GOT3 (cell line): ENCODE measurements around the gene UNC79.

Source experiments
- DNase-seq: peaks from one replicate; lab custom pipeline; 2025; ENCODE audit warnings: mixed read lengths; lab: John Stamatoyannopoulos, UW

UNC79 gene

DNA sequence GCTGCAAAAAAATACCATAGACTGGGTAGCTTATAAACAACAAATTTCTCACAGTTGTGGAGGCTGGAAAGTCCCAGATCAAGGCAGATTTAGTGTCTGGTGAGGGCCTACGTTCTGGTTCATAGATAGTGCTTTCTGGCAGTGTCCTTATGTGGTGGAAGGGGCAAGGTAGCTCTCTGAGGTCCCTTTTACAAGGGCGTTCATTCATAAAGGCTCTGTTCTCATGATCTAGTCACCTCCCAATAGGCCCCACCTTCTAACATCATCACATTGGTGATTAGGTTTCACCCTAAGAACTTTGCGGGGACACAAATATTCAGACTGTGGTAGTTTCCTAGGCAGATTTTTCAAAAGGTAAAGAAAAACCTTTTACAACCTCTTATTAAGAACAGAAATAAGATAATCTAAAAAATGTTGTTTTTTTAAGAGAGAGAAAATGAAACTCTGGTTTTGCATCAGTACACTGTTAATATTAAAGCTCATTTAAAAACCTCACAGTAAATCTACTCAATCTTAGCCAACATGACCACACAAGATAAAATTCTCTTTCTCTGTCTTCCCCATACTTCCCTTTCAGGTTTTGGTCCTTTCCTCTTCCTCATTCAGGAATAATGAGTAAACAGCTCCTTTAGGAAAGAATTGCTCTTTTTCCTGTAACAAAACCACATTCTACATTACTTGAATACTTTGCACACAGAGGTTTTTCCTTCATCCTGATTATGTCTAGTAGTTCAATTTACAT is 117.5 kb downstream of the UNC79 start:
- DNase-seq: no peak

DNA sequence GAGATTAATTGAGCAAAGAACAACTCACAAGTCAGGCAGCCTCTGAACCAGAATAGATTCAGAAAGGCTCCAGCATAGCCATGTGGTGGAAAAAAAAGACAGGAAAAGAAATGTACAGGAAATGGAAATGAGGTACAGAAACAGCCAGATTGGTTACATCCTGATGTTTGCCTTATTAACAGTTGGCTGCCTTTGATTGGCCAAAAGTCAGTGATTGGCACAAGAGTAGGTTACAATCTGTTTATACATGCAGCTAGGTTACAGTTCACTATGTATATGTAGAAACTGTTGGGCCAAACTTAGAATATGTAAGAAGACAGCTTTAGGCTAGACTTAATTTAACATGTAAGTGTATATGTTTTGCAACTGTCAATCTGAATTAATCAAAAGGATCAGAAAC is 118.9 kb downstream of the UNC79 start:
- no peak for DNase-seq

DNA sequence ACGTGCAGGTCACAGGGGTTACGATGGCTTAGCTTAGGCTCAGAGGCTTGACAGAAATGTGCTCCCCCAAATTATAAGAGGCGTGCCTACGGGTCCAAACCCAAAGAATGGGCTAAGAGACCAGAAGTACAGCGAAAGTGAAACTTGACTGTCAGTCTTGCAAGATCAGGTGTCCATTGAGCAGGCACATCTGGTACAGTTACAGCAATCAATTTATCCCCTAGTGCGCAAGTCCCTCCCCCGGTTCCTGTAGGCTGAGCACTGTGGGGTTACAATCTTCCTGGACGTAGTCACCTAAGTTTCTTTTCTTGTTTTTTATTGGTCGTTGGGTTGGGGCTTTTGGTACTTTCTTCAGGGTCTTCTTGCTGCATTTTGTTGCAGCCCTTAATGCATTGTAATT is 134.2 kb downstream of the UNC79 start:
- DNase-seq: no peak

DNA sequence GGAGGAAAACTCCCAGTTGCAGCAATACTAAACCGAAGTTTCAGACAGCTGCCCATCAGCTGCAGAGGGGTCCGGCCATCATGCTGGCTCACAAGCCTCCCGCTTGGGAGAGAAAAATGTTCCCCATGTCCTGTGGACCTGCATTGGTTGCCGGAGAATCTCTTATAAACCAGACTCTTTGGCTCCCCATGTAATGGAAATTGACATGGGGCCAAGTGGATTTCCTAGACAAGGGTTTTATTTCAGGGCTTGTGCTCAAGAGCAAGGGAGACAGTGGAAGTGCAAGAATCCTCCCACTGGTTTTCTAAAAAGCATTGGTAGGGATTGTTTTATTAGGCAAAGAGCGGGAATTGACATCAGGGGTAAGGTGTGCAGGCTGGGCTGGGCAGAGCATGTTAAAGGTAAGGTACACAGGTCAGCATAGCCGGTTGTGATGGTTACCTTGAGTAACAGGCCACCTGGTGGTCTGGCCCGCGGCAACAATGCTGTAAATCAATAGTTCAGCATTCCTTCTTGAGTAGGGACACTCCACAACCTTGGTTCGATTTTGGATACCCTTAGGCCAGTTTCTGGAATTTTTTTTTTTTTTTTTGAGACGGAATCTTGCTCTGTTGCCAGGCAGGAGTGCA is 135.4 kb downstream of the UNC79 start:
- no peak for DNase-seq

DNA sequence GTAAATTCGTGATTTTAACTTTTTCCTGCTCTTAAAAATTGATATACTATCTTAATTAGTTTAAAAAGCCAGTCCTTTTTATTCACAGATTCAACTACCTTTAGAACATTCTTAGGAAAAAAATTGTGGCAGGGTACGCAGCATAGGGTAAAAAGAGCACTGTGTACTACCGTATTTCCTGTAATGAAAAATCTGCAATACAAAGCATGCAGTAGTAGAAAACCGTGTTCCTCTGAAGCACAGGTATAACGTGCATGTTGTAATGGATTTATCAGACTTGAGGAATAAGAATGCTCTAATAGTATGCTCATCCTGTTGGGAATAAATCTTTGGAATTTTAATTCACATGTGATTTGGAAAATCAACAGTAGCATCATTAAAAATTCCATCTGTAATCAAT is 140.5 kb downstream of the UNC79 start:
- DNase-seq: no peak

DNA sequence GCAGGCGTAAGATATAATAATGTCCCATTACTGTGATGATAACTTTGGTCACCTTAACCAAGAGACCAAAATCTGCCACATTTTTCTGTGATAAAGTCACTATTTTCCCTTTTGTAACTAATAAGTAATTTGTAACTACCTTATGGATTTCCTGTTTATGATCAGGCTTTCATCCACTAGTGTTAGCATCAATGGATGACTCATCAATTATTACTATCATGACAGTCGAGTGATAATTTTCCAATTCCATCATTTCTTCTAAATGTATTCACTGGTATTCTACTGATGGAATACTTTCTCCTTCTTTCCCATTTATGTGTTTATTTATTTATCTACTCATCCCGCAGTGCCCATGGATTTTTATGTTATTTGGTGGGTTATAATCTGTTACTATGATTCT is 148.4 kb downstream of the UNC79 start:
- DNase-seq: no peak

DNA sequence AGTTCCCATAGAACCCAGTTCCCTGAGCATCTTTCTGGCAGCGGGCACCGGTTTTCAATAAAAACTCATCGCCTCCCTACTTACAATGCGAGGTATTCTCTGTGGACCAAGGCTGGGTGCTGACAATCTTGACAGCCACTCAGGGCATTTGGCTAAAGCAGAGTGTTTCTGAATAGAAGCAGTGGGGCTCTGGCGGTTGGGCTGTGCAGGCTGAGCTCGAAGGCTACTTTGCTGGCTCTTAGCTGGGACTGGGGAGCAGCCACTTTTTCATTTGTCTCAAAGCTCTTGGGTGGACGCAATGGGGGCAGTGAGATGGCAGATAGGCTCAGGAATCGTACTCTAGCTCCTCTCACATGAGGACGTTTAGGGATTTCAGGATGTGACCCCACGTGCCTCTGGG is 151.8 kb downstream of the UNC79 start:
- no peak for DNase-seq

DNA sequence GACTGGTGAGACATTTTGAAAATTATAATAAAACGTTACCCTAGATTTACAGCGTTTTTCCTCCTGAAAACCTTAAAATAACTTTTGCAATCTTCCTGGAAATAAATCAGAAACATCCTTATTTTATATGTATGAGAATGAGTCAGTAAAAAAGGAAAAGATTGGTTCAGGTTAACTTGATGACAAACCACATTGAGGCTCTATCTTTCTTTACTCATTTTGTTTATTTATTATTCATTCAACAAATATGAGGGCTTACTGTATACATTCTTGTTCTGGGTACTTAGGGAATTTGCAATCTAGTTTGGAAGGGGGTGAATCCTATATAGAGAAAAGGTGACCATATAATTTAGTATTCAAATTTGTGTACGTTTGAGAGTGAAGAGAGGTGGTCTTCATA is 156.6 kb downstream of the UNC79 start:
- no peak for DNase-seq

DNA sequence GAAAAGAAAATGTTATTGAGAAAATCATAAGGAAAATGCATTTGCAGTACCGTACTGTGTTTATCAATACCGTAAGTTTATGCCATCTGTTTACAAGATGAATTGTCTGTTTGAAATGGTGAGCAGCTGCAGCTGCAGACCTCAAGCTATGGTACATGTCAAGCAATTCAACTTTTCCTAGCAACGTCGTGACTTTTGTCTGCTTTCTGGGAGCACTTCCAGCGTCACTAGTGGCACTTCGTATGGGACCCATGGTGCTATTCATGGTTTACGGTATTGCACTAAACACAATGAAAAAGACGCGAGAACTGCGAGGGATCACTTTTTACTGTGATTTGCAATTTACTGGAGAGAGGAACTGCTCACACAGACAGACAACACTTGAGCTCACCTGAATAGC is 160.8 kb downstream of the UNC79 start:
- DNase-seq: no peak

DNA sequence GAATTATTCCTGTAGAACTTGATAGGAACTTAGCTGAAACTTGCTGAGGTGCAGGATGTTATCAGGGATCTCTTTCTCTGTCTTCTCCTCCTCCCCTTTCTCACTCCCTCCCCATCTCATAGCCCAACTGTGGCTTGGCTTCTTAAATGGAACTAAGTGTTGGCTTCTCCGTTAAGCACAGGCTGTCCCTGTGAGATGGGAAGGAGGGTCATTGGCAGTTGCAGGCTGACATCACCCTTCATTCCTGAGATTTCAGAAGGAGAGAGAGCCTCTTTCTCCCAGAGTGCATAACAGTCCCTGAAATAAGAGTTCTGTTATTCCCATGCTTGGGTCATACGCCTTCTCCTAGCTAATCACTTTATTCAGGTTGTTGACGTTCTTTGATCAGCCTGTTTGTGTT is 162.0 kb downstream of the UNC79 start:
- DNase-seq: no peak

DNA sequence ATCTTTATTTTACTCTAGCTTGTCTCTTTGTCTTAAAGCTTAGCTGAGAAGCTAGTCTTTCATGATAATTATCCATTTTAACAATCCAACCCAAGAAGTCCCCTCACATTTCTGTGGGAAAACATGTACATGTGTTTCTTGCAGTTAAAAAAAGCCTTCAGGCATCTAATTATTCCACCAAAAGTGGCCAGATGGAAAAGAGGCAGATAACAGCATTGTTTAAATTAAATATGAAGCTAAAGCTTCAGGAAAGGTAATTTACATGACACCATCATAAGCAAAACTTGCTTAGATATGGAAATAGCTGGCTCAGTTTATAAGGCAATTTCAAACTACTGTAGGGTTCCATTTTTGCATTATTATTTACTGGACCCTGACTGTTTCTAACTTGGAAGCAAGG is 175.4 kb downstream of the UNC79 start:
- DNase-seq: no peak

DNA sequence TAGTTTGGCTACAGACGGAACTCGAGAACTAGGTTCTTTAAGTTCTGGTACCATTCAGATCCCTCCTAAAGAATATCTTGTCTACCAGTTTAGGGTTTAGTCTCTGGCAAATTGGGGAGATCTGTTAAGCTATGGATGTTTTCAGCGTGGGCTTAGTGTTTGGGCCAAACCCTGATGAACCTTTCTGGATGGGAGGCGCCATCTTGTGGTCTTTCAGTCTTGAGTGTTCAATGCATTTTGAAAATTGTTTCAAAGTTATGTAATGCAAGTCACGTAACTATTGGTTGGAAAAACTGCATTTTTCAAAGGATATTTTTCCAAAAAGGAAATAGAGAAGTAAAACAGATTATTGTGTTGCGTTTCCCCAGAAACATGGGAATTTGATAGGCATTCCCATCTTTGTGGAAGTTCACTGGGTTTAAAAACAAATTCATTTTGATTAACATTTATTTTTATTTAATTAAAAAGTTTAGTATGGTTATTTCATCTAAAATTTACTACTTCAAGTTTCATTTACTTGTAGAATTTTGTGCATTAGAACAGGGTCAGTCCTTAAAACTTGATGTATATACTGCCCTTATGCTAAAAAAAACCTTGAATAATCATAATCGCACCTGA is 188.5 kb downstream of the UNC79 start:
- no peak for DNase-seq

DNA sequence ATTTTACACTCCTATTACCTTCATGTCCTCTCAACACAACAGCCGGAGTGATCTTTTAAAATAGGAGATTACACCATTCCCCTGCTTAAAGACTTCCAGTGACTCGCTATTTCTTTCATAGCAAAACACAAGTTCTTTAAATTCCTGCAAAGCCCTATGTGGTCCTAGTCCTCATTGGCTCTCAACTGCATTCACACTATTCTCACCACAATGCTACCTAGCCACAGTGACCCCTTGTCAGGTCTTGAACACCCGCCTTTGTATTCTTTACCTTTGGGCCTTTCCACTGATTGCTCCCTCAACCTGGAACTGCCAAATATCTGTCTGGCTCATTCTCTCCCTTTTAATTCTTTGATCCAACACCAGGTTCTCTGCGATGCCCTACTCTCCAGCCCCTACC is 197.3 kb downstream of the UNC79 start:
- DNase-seq: no peak

DNA sequence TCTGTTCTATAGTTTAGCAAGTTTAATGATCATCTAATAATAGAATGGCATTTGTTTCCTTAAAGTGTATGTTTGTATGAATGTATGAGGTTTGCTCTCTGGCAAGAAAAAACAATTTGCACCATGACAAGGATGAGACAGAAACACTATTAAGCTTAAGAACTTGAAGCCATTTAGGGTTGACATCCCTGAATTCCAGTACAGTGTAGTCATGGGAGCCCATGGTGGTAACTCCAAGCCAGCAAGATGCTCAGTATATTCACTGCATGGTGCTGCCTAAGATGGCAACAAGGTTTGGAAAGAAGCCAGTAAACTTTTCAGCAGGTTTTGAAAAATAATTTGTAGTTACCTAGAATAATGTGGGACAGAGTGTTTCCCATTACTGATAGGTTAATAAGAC is 198.9 kb downstream of the UNC79 start:
- no peak for DNase-seq

DNA sequence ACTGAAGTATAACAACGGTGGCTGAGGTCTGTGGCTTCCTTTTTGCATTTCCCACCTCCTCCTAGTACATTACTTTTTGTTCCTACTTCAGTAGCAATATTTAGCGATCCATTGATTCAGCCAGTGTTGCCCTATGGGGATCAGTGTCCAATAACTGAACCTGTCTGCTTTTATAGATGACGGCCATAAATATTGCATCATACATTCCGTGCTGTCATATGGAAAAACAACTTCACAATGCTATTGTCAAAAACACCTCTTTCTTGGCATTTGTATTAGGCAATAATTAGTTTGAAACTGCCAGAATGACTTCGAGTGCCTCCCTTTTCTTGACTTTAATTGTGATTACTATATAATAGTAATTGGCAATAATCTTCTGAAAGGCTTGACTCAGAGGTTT is 208.1 kb downstream of the UNC79 start:
- no peak for DNase-seq

DNA sequence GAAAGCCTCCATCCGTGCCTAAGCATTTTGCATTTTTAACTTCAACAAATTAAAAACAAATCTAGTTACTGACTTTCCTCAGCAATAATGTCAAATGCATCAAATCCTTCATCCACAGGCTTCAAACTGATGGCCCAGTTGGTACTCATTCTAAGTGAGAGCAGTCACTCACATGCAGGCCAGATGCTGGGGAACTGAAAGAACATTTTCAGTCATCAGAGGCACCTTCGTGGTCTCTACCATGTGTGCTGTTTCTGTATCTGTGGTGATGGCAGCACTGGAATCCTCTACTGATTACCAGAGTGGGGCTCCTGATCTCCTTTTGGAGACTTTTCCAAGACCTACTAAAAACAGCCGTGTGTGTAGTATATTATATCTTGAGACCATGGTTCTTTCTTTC is 212.4 kb downstream of the UNC79 start:
- DNase-seq: no peak

DNA sequence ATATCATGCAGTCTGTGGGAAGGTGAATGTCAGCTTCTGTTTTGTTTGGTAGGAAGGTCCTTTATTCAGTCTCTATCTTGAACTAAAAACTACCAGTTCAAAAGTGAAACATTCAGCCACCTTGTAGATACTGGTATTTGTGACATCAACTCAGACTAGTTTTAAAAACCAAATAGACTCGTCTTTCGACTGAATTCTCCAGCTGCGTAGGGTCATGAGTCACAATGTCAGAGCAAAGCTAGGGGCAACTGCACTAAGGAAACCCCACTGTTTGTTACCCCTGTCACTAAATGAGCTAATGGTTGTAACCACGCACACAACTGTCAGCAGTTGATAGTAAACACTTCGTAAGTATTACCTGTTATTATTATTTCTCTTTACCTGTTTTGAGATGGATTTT is 212.9 kb downstream of the UNC79 start:
- no peak for DNase-seq

DNA sequence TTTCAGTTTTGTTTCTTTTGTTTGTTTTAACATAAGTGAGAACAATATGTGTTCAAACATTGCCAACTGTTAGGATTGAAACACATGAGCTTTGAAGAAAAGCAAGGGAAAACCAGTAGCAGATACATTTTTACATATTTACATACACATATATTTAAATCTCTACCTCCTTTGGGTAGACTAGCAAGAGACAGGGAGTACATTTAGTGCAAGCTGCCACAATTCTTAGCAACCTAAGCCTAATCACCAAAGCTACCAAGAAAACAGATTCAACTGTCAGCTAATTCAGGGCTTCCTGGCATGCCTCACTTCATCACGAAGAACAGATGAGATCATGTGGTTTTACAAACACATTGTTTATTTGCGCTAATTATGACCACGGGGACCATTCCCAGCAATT is 214.5 kb downstream of the UNC79 start:
- no peak for DNase-seq

DNA sequence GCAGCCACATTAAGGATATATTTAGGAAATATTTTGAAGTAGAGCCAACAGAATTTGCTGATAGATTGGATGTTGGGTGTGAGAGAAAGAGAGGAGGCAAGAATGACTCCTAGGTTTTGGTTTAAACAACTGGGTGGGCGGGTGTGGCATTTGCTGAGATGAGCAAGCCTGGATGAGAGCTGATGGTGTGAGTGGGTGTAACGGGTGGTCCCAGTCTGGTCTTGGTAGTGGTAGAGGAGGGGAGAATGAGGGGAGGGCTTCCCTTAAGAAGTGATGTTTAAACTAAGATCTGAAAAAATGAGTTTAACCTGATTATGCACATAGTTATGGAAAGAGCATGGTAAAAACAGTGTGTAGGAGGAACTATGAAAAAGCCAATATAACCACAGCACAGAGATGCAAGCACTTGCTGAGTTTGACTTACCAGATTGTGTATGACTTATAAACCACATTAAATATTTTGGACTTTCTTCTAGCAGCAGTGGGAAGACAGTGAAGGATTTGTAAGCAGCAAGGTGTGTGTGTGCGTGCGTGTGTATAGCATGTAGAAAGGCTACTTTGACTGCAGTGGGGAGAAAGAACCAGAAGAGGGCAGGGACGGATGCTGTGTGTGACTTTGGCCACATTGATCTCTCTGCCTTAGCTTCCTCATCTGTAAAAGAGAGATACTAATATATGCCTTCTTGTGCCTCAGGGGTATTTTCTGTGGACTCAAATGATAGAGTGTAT is 217.9 kb downstream of the UNC79 start:
- DNase-seq: no peak

DNA sequence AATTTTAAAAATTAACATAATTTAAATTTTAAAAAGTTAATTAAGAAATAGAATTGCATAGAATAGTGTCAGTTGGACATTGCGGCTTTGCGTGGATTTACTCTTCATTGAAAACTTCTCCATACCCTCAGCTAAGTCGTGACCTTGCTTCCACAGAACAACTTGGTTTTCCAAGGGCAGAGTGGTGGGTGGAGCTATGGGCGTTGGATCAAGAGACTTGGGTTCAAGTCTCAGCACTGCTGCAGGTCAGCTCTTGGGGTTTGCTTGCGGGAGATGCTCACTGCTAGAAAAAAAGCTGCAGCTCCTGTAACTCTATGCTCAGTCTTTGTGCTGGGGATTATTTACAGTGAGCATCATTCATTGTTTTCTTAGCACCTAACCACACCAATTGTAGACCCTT is 223.9 kb downstream of the UNC79 start:
- DNase-seq: no peak

DNA sequence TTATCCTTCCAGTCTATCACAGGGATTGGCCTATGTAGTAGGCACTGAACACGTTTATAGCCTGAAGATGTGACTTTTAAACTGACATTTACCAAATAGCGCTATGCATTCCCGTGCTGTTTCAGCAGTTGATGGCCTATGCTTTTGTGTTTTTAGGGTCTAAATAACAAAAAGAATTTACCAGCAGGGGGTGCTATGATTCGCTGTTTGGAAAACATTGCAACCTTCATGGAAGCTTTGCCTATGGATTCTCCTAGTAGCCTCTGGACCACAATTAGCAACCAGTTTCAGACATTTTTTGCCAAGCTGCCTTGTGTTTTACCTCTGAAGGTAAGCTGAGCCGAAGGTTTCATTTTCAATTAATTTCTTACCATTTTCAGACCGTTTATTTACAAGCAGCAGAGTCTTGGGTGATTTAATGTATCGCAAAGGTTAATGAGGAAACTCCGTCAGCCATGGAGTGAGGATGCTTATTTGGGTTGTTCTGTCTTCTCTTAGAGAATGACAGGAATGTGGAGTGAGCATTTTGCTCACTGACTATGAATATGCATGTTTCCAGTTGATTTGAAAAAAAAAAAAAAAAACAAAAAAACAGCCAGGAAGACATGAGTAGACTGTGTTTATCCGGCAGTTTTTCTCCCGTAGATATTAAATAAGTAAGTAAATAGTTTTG is 224.5 kb downstream of the UNC79 start:
- no peak for DNase-seq

DNA sequence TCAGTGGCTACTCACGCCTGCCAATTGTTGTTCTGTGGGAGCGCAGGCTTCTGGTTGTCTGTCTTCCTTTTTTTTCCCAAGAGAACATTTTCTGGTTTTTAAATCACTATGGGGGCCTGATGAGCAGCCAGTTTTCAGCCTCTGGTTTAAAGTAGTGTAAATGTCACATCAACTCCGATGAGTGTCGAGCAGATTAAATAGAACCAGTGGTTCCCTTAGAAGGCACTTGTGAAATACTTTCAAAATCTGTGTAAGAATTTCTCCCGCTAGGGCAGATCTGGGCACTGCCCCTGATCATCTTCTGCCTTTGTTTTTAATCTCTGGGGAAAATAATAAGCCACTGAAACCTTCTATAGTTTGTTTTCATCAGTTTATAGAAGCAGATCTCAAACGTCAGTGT is 227.1 kb downstream of the UNC79 start:
- no peak for DNase-seq
